ENCODE measurements around the gene PRKCE. TPM values are rescaled to one million over a fixed set of nuclear protein-coding genes. Genes with fewer than 3 reads are reported as not detected.

PRKCE gene
- total and polyA plus RNA-seq, 2 donors (not counting 3 experiments of a cell fraction or from before 2014, with no cell fraction given), result 27.9 to 33.9 TPM

DNA sequence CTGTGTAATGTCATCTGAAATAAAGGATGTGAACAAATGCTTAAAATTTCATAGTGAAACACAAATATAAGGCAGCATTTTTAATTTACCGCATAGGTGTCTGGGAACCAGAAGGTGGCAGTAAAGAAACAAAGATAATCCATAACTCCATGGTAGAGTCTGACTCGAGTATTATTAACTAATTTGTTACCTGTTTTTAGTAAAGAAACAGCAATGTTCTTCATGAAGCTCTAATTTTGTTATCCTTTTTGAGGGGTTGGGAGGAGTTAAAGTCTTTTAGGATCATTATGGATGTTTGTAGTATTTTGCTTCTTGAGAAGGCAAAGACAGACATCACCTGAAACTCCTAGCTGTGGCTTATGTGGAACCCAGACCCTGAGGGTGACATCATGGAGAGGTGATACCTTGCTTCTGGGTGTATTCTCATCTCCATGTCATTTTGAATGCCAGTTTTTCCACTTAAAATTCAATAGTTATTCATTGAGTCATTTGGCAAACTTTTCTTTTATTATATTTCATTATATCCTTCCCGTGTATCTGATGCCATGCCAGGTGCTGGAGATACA is 359.5 kb downstream of the PRKCE start:
- dilution Hi-C loops (cut with MboI; ENCODE audit: extremely low pct_ligation_motif_present, low sequenced_read_pairs) (no loop called here), intact Hi-C loops (cut with micrococcal nuclease) (loop anchor here (1.0 to 5.0 kb wide), 5 partner anchors 176 to 450 kb away; no protein-coding TSS in a partner anchor)
- Histone ChIP-seq H3K4me1 (ENCODE audit: control insufficient read depth, extremely low read depth, insufficient read depth, low read length) (peaks cover 16% of the 10 kb centered on the region), H4K20me1 (replicated peaks; ENCODE audit: control insufficient read depth, extremely low read depth, insufficient read depth, low read length) (no peaks in the 10 kb centered on the region), H3K27me3 (ENCODE audit: control insufficient read depth in 2 of 2, insufficient read depth in 2 of 2, low read length in 2 of 2) (no peaks in the 10 kb centered on the region), H3K9ac (replicated peaks; ENCODE audit: extremely low read depth, insufficient read depth, low read length) (no peak overlapping the region), H3K79me2 (ENCODE audit: control insufficient read depth, insufficient read depth, low read length) (no peaks in the 10 kb centered on the region), H3K9me3 (replicated peaks; ENCODE audit: control insufficient read depth, insufficient read depth, low read length) (no peaks in the 10 kb centered on the region), H3K9me1 (replicated peaks; ENCODE audit: control insufficient read depth, extremely low read depth, insufficient read depth, low read length) (no peaks in the 10 kb centered on the region), H3K4me2 (ENCODE audit: insufficient read depth, low read length) (no peak overlapping the region), H3K4me3 (replicated peaks in 1 of 3; ENCODE audit: insufficient read depth in 1 of 3, low read depth in 1 of 3, low read length in 3 of 3) (no peak overlapping the region), H3K36me3 (ENCODE audit: control insufficient read depth in 2 of 2, extremely low read depth in 1 of 2, insufficient read depth in 2 of 2, low read length in 2 of 2) (no peaks in the 10 kb centered on the region), H2AFZ (ENCODE audit: low read depth, low read length) (no peak overlapping the region), H3K27ac (ENCODE audit: insufficient read depth, low read depth, low read length) (no peak overlapping the region)
- ChIA-PET CTCF (interaction anchor here (0.6 to 2.3 kb wide), 33 partner anchors 12 to 451 kb away, joined by 3 to 23 read pairs (median 4); partner anchors contain the start of gene EPAS1), POLR2A (no interaction called here)
- FAIRE-seq (peak; percentile 43), DNase-seq (ENCODE audit: low read depth, low spot score) (peak; percentile 72)
- TF ChIP-seq, protein P1, sequence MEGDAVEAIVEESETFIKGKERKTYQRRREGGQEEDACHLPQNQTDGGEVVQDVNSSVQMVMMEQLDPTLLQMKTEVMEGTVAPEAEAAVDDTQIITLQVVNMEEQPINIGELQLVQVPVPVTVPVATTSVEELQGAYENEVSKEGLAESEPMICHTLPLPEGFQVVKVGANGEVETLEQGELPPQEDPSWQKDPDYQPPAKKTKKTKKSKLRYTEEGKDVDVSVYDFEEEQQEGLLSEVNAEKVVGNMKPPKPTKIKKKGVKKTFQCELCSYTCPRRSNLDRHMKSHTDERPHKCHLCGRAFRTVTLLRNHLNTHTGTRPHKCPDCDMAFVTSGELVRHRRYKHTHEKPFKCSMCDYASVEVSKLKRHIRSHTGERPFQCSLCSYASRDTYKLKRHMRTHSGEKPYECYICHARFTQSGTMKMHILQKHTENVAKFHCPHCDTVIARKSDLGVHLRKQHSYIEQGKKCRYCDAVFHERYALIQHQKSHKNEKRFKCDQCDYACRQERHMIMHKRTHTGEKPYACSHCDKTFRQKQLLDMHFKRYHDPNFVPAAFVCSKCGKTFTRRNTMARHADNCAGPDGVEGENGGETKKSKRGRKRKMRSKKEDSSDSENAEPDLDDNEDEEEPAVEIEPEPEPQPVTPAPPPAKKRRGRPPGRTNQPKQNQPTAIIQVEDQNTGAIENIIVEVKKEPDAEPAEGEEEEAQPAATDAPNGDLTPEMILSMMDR (IDR thresholded peaks at IDR 0.05; ENCODE audit: extremely low read depth in 1 of 2, insufficient read depth in 1 of 2, low read depth in 1 of 2, low read length in 2 of 2), result peak; percentile 32 to 57
- TF ChIP-seq MYC (IDR thresholded peaks at IDR 0.05; ENCODE audit: low read depth, low read length) (no peak), EZH2 (IDR thresholded peaks at IDR 0.05; ENCODE audit: borderline replicate concordance, low read depth, low read length, severe bottlenecking) (no peak)
- BruUV-seq (replicated peaks), result no TSS peak

DNA sequence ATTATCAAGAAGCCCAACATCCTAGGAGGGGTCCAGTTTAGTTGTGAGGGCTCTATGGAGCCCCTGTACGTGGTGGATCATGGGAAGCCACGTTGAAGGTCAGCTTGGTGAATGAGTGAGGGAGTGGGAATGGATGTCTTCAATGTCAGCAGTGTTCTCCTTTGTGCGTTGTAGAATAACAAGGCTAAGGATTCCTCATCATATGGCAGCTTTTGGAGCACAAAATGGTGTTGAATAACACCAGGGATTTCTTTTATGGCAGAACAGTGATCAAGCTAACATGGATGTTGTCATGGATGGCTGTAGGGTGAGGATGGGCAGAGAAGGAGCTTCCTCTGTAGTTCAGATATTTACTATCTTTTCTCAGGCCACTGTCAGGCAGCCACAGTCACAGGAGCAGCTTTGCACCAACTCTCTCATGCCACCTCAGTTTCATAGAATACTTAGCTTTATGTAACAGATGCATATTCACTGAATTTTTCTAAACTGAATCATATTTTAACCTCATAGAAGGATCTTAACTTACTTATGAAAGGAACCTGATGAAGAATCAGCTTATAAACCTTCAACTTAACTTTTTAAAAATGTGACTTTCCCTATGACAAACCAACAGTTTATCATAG is 361.3 kb downstream of the PRKCE start:
- FAIRE-seq (no peak), DNase-seq (ENCODE audit: low read depth, low spot score) (no peak)
- Histone ChIP-seq H3K4me2 (ENCODE audit: insufficient read depth, low read length) (no peak overlapping the region), H3K27ac (ENCODE audit: insufficient read depth, low read depth, low read length) (no peak overlapping the region), H4K20me1 (replicated peaks; ENCODE audit: control insufficient read depth, extremely low read depth, insufficient read depth, low read length) (no peaks in the 10 kb centered on the region), H3K4me3 (replicated peaks in 1 of 3; ENCODE audit: insufficient read depth in 1 of 3, low read depth in 1 of 3, low read length in 3 of 3) (no peak overlapping the region), H3K9me1 (replicated peaks; ENCODE audit: control insufficient read depth, extremely low read depth, insufficient read depth, low read length) (no peaks in the 10 kb centered on the region), H3K36me3 (ENCODE audit: control insufficient read depth in 2 of 2, extremely low read depth in 1 of 2, insufficient read depth in 2 of 2, low read length in 2 of 2) (no peaks in the 10 kb centered on the region), H3K9me3 (replicated peaks; ENCODE audit: control insufficient read depth, insufficient read depth, low read length) (no peaks in the 10 kb centered on the region), H3K27me3 (ENCODE audit: control insufficient read depth in 2 of 2, insufficient read depth in 2 of 2, low read length in 2 of 2) (no peaks in the 10 kb centered on the region), H3K79me2 (ENCODE audit: control insufficient read depth, insufficient read depth, low read length) (no peaks in the 10 kb centered on the region), H2AFZ (ENCODE audit: low read depth, low read length) (no peak overlapping the region), H3K4me1 (ENCODE audit: control insufficient read depth, extremely low read depth, insufficient read depth, low read length) (peaks cover 18% of the 10 kb centered on the region), H3K9ac (replicated peaks; ENCODE audit: extremely low read depth, insufficient read depth, low read length) (no peak overlapping the region)
- intact Hi-C loops (cut with micrococcal nuclease) (loop anchor here (5.0 kb wide), 1 partner anchor 175 kb away; no protein-coding TSS in a partner anchor), dilution Hi-C loops (cut with MboI; ENCODE audit: extremely low pct_ligation_motif_present, low sequenced_read_pairs) (no loop called here)
- ChIA-PET CTCF (interaction anchor here (0.9 to 1.9 kb wide), 11 partner anchors 10 to 451 kb away, joined by 3 to 14 read pairs (median 3); no protein-coding TSS in a partner anchor), POLR2A (interaction anchor here (0.6 kb wide), 1 partner anchor 216 kb away, joined by 3 read pairs; no protein-coding TSS in a partner anchor)
- no peak for TF ChIP-seq GATA2 (IDR thresholded peaks at IDR 0.05; ENCODE audit: insufficient read depth, insufficient read length, low read depth, low read length)
- TF ChIP-seq JUN (IDR thresholded peaks at IDR 0.05; ENCODE audit: borderline replicate concordance, insufficient read depth, insufficient read length, low read depth), result no peak
- no peak for TF ChIP-seq POLR2A (IDR thresholded peaks at IDR 0.05; ENCODE audit: low read depth, low read length)
- no peak for TF ChIP-seq POLR2AphosphoS5 (IDR thresholded peaks at IDR 0.05; ENCODE audit: insufficient read depth, low read depth, low read length)
- TF ChIP-seq, protein P1 (IDR thresholded peaks at IDR 0.05; ENCODE audit: extremely low read depth in 1 of 2, insufficient read depth in 1 of 2, low read depth in 1 of 2, low read length in 2 of 2), result no peak
- no peak for TF ChIP-seq FOS (IDR thresholded peaks at IDR 0.05; ENCODE audit: borderline replicate concordance, insufficient read depth, low read length)
- no peak for TF ChIP-seq EZH2 (IDR thresholded peaks at IDR 0.05; ENCODE audit: borderline replicate concordance, low read depth, low read length, severe bottlenecking)
- TF ChIP-seq, protein P2, sequence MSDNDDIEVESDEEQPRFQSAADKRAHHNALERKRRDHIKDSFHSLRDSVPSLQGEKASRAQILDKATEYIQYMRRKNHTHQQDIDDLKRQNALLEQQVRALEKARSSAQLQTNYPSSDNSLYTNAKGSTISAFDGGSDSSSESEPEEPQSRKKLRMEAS (IDR thresholded peaks at IDR 0.05; ENCODE audit: insufficient read depth, insufficient read length), result no peak
- no peak for TF ChIP-seq MYC (IDR thresholded peaks at IDR 0.05; ENCODE audit: low read depth, low read length)
- no TSS peak for BruUV-seq (replicated peaks)
